Endothelial cell of umbilical vein (primary cell): ENCODE data around the gene DIAPH1.

Experiments used
- CTCF ChIP-seq, 2 donors: IDR thresholded peaks; 1 replicate in 1 of 2; 2 replicates in 1 of 2; pipeline ENCODE4 v1.5.1; 2011; ENCODE audit warnings: low read length in 2 of 2, mild to moderate bottlenecking in 2 of 2, moderate library complexity in 2 of 2, control low read depth in 1 of 2, inconsistent platforms in 1 of 2, low read depth in 1 of 2; ENCODE audit not compliant: insufficient read depth in 1 of 2; ENCODE audit errors: extremely low read depth in 1 of 2
- EZH2 ChIP-seq: IDR thresholded peaks from 2 replicates; pipeline ENCODE4 v1.6.1; 2012; ENCODE audit warnings: borderline replicate concordance, low read depth, mild to moderate bottlenecking, moderate library complexity, low read length, inconsistent platforms; ENCODE audit not compliant: severe bottlenecking
- FOS ChIP-seq: IDR thresholded peaks from 2 replicates; pipeline ENCODE4 v1.6.1; 2011; ENCODE audit warnings: mild to moderate bottlenecking, low read length, moderate library complexity, borderline replicate concordance; ENCODE audit not compliant: insufficient read depth
- GATA2 ChIP-seq: IDR thresholded peaks from 2 replicates; pipeline ENCODE4 v1.7.0; 2011; ENCODE audit warnings: low read depth, mild to moderate bottlenecking, moderate library complexity, mixed read lengths, low read length; ENCODE audit not compliant: insufficient read length, insufficient read depth
- JUN ChIP-seq: IDR thresholded peaks from 2 replicates; pipeline ENCODE4 v1.6.1; 2011; ENCODE audit warnings: borderline replicate concordance, low read depth; ENCODE audit not compliant: insufficient read length, insufficient read depth
- MAX ChIP-seq: IDR thresholded peaks from 2 replicates; pipeline ENCODE4 v1.6.1; 2011; ENCODE audit not compliant: insufficient read depth, insufficient read length
- MYC ChIP-seq: IDR thresholded peaks from one replicate; pipeline ENCODE4 v1.6.1; 2011; ENCODE audit warnings: mild to moderate bottlenecking, low read depth, low read length
- POLR2A ChIP-seq: IDR thresholded peaks from 2 replicates; pipeline ENCODE4 v1.6.1; 2012; ENCODE audit warnings: low read depth, mild to moderate bottlenecking, control low read depth, low read length
- POLR2AphosphoS5 ChIP-seq: IDR thresholded peaks from 2 replicates; pipeline ENCODE4 v1.6.1; 2012; ENCODE audit warnings: low read depth, mild to moderate bottlenecking, control low read depth, low read length, moderate library complexity; ENCODE audit not compliant: insufficient read depth

- TF ChIP-seq POLR2A, result no peak
- no peak for TF ChIP-seq CTCF (IDR thresholded peaks at IDR 0.05; ENCODE audit: extremely low read depth in 1 of 2, insufficient read depth in 1 of 2, low read depth in 1 of 2, low read length in 2 of 2)
- no peak for TF ChIP-seq POLR2AphosphoS5
- no peak for TF ChIP-seq MAX
- no peak for TF ChIP-seq EZH2
- TF ChIP-seq JUN, result no peak
- no peak for TF ChIP-seq FOS
- TF ChIP-seq MYC, result no peak
- TF ChIP-seq GATA2, result no peak
Measured at GRCh38 chr5:141570655-141571054, 48.1 kb downstream of the DIAPH1 start.
